HG02571 (cell line): ENCODE results near the gene KIF21B.
"Not testable (repeated sequence)": the region's sequence is repeated elsewhere in the genome, so short reads cannot be mapped to it uniquely, and the experiment has no call there.

Experiments used
- ATAC-seq: cut with Tn5 transposase; IDR thresholded peaks from one replicate; pipeline ENCODE4 v1.9.1; 2021; ENCODE audit warnings: mild to moderate bottlenecking, moderate library complexity; ENCODE audit not compliant: unreplicated experiment

KIF21B gene

DNA sequence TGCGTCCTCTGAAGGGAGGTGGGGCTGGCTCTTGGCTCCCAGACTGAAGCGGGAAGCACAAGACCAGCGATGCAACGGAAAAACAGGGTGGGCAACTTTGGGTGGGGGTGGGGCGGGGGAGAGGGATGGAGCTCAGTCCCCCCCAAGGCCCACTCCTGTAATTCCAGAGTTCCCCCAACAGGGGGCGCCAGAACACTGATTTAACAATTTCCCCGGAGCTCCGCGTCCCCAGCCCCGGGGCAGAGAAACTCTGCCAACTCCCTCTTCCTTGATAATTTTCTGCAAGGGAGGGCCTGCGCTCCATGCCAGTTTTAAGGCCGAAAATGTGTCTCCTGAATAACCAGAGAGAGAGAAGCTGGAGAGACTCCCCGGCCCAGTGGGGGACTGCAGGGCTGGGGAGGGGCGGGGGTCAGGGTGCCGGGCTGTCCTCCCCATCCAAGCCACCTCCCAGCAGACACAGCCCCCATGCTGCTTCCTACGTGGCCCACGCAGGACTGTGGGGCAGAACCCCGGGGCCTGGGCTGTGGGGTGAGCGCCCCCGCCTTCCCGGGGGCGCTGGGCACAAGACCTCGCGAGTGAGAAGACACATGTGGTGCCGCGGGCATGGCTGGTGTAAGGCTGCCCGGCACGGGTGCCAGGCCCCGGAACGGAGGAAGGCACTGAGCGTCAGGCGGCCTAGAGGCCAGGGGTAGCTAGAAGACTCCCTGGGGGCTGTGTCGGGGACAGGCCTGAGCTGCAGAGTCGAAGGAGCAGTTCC lies 51.4 kb downstream of the KIF21B start:
- no peak for ATAC-seq

DNA sequence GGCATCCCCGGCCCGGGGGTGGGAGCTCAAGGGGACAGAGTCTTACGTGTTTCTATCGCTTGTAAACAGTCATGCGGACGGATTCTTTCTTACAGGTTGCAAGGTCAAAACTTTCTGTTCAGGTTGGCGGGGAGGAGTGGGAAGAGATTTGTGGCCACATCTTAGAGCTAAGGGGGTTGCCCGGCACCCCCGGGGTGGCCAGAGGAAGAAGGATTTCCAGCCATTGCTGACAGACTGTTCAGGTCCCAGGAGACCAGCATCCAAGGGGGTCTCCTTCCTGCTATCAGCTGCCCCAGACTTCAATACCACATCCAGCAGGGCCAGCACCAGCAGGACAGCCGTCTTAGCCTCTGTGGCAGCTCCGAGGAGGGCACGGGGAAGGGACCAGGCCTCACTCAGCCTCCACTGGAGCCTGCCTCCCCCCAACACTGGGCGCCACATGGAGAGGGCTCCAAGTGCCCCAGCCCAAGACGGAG lies 52.0 kb downstream of the KIF21B start:
- ATAC-seq = no peak

DNA sequence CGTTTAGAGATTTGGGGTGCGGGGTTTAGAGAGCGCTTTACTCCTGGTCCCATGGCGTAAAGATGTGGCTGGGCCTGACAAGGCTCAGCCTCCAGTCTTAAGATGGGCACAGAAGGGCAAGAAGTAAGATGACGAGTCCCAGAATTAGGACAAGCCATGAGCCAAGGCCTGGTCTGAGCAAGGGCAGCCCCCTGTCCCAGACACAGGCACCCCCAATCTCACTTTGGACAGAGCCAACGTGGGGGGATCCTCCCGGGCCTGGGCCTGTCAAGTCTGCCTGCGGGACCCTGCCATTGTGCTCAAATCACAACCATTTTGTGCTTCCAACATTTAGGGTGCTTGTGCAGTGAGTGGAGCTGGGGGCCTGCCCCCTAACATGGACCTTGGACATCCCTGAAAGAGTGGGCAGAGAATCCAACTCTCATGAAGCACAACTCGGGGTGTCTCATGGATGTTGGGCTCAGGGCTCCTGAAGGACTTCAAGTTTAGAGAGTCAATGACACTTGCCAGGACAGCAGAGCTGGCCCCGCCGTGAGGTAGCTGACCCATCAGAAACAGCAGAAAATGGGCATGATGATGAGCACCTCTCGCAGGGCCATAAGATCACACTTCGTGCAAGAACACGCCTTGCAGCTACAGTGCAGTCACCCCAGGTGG lies 52.6 kb downstream of the KIF21B start:
- no peak for ATAC-seq

DNA sequence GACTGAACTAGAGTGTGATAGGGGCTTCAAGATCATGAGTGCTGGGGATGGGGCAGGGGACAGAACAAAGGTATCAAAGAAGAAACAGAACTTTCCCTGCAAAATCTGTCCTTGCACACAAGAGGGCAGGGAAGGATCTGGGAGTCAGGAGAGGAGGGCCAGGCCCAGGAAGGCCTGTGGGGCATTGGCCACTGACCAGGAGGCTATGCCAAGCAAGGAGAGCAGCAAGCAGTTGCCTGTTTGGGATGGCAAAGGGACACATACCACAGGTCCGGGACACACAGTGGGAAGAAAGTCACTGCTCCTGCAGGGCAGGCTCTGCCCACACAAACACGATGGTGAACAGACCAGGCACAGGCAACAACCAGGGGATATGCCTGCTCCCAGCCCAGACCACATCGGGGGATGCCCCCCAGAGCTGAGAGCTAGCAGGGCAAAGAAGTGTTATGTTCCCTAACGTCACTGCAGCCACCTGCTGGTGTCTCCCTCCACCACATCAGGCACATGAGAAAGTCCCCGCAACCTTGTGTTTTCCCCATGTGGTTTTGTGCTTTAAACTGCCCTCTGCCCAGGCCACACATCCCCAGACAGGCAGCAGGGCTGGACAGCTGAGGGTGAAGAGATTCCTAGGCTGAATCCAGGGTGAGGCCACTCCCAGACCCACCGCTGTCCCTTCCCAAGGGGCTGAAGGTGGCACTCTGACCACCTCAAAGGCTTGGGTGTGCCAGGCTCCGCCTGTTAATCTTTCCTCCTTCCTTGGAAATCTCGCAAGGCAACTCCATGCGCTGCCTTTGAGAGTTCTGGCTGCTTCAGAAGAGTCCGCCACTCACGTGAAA lies 53.6 kb downstream of the KIF21B start:
- ATAC-seq = peak; percentile 76

DNA sequence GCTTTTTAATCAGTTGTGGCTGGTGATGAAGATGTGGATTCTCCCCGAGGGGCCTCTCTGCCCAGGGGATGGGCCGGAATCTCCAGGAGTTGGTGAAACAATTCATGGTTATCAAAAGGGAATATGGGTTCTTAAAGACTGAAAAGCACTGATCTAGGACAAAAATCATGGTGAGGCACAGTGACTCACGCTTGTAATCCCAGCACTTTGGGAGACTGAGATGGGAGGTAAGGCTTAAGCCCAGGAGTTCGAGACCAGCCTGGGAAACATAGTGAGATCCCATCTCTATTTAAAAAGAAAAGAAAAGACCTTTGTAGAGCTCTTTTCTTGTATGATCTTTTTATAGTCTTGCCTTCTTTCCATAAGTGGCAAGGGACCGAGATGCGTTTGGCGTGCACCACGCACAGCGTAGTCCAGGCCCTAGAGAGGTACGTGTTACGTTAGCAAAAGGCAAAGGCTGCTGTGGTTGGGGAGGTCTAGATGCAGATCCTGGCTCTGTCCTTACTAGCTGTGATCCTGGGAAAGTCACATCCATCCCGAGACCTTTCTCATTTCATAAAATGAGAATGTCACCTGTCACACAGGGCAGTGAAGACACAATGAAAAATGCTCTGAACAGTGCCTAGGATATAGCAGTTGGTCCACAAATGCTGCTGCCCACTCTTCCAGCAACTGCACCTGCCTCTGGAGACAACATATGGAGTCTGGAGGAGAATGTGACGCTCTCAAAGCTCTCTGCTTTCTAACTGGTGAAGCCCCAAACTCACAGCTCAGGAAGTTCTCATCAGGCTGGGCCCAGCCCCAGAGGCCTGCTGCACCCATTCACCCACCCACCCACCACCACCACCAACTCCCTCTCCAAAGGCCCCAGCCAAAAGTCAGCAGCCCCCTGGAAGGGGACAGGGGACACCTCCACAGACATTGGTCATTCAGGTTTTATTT lies 54.8 kb downstream of the KIF21B start:
- ATAC-seq = no peak

DNA sequence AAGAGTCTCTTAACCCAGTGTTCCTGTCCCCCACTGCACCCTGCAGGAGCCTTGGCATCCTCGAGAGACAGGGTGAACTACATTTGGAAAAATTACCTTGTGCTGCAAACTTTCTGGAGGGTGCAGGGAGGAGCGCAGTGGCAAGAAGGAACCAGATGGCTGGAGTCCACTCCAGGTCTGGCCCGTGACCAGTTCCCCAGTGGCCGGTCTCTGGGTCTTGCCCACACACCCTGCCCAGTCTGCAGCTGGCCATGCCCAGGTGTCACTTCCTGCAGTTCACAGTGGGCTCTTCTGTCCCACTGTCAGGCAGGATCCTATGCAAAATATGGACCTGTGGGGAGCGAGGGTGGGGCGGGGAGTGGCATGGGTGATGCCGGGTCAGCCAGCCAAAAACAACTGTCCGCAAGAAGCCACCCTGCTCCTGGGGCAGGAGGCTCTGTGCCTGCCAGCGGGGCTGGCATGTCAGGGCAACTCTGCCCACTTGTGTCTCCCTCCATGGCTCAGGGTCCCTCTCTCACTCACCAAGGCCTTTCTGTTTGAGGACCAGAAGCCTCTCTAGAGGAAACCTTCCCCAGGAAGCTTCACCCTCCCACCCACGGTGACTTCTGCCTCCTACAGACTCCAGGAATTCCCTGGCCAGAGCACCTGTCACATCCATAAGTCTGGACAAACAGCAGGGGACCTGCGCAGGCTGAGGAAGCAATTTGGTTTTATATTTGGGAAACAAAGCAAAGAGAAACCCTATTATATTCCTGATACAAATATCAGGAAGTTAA lies 55.6 kb downstream of the KIF21B start:
- ATAC-seq = no peak

DNA sequence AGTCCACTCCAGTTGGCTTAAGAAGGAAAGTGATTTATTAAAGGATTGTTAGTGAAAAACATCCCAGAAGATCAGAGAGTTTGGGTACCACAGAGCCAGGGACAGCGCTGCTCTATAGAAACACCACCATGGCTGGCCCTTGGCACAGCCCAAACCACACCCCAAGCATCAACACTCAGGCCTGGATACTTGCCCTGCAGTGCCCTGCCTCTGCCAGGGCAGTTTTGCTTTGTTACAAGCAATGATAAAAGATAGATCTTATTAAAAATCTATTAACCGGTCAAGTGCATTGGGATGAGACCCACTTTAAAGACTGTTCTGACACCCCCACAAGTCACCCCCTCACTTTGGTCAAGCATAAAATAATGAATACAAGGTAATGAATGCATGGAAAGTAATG lies 56.6 kb downstream of the KIF21B start:
- ATAC-seq = no peak

DNA sequence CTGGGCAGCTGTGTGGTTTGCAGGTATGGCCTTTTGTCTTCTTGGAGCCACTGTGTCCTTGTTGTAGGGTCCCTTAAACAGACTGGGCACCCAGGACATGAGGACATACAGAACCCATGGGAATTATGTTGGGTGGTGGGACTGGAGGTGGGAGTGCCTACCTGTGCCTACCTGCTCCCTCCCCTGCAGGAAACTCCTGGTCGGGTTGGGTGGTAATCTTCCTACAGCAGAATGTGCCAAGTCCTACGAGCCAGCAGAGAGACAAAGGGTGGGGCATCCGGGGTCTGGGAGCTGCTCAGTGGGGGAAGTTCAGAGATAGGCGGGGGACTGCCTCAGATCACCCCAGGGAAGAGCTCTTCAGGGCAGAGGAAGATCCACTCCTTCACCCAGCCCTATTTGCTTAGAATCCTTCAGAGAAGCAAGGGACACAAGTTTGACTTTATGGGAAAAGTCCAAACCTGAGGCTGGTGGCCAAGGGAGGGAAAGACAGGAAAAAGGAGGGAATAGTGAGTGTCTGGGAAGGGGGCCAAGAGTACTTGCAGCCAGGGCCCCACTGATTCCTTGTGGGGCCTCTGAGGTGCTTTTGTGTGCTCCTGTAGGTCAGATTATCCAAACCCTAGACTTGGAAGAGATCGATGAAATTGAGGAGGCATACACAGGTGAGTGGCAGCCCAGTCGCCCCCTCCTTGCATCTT lies 58.3 kb downstream of the KIF21B start:
- ATAC-seq = no peak

DNA sequence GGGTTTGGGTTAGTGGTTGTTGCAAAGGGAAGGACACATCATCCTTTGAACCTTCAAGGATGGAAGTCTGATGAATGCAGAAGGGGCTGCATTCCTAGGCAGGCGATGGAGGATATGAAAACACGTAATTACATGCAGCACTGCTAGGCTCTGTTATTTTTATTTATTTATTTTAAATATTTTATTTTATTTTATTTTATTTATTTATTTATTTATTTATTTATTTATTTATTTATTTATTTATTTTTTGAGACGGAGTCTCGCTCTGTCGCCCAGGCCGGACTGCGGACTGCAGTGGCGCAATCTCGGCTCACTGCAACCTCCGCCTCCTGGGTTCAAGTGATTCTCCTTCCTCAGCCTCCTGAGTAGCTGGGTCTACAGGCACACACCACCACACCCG lies 59.6 kb downstream of the KIF21B start:
- not testable (repeated sequence) for ATAC-seq

DNA sequence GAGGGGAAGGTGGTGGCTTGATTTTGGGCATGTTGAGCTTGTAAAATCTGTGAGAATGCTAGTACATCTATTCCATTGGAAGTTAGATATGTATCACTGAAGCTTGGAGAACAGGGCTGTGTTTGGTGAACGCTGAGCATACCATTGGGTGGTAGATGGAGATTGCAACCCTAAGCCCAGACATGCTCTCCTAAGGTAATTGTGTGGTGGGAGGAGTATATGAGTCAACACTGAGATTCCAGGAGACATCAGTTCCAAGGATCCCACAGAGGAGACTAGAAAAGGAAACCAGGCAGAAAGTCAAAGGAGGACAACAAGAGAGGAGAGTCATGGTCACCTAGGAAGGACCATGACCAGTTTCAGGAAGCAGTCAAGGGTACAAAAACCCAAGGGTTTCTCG lies 60.4 kb downstream of the KIF21B start:
- ATAC-seq = no peak

DNA sequence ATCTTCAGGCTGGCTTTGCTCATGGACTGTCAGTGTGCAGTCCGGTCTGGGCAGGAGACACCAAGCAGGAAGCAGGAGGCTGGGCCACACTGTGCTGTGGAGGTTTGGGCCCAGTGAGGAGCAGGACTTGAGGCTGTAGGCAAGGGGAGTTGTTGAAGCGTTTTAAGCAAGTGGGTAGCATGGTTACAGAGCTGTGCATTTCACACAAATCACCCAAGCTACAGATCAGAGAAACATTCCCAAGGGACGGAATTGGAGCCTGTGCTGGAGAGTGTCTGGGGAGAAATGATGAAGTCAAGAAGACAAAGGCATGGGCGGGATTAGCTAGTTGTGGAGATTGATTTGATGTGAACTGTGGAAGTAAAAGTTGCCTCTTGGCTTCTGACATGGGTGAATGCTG lies 60.9 kb downstream of the KIF21B start:
- ATAC-seq = no peak

DNA sequence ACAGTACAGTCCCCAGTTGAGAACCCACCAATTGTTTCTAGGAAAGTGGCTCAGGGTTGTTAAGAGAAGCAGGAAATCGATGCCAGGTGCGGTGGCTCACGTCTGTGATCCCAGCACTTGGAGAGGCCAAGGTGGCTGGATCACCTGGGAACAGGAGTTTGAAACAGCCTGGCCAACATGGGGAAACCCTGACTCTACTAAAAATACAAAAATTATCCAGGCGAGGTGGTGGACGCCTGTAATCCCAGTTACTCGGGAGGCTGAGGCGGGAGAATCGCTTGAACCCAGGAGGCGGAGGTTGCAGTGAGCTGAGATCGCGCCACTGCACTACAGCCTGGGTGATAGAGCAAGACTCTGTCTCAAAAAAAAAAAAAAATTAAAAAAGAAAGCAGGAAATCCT lies 61.4 kb downstream of the KIF21B start:
- not testable (repeated sequence) for ATAC-seq

DNA sequence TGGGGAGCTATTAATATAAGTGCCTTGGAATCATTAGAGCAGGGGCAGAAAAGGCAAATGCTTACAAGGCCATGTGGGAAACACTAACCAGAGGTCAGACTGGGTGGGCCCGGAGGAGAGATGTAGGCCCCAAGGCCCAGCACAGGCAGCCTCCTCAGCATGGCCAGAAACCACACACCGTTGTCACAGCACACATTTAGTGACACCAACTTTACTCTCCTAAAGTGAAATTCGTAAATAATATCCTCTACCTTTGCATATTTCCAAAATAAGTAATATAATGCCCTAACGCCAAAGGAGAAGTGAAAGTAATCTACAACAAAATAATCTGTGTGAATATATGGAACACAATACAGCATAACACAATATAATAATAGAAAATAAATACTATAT lies 62.6 kb downstream of the KIF21B start:
- no peak for ATAC-seq

DNA sequence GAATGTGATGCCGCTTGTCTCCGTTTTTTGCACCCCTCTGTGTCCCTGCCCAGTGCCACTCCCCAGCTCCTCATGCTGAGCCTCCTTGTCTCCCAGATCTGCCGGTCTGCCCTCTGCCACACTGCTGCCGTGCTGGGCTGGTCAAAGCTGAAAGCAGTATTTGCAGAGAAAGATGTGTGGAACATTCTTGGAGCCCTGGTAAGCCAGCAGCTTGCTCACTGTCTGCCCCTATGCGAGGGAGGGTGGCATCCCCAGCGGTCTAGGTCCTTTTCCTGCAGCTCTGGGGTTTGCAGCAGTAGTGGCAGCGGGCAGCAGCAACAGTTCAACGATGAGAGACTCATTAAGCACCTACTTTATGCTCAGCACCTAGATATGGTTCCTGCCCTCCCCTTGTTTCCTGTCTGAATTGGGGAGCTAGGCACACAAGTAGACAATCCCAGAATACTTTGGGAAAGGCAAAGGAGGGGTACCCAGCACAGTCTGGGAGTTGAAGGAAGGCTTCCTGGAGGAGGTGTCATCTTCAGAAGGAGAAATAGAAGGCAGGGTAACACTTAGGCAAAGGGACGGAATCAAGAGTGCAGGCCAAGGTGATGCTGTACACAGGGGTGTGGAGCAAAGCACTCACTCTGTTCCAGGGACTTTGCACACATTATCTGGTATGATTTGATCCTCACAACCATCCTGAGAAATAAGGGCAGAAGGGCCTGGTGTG lies 63.1 kb downstream of the KIF21B start:
- ATAC-seq = no peak

DNA sequence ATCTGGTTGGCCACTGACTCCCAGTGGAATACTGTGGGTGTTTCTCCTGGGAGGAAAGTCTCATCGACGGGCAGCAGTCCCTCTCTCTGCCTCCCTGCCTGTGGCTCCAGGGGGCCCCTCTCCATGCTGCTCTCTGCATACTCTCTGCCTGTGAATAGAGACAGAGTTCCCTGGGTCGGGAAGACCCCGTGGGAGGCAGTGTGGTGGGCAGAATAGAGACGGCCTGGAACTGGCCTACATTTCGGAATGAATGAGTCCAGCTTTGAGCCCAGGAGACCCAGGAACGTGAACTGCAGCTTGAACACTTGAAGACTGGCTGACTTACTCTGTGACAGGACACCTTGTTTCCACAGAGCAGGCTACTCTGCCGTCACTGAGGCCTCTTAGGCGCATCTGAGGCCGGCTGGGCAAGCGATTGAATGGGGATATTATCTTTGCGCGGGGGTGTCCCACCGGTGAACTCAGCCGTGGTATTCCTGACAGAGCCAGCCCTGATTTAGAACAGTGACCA lies 64.0 kb downstream of the KIF21B start:
- no peak for ATAC-seq

DNA sequence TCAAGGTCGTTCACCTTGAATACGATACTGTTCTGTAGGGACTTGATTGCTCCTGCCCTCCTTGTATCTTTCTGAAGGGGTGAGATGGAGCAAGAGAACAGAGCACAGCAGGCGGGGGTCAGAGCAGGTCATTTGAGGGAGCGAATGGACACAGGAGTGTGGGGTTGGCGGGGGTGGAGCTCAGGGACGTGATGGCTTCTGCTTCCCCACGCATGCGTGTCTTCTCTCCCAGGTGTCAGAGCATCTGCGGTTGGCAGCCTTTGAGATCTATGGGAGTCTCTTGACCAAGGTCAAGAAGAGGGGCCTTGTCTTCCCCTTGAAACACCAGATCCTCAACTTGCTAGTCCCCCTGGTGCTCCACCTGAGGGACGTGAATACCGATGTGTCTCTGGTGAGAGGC lies 64.9 kb downstream of the KIF21B start:
- ATAC-seq = no peak

DNA sequence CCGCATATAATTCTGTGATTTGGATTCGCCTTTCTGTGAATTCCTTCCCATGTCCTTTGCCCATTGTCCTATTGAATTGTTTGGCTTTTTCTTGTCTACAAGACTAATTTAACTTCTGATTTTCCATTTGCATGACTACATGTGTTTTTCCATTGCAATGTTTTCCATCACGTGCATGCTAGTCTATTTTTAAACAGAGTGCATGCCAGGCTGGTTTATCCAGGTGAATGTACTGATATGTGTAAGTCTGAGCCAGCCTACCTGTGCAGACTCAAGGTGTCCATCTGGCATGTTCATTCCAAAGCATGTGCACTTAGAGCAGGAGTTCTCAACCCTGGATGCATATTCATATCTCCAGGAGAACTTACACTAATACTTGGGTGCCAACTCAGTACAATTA lies 69.1 kb downstream of the KIF21B start:
- ATAC-seq = no peak

DNA sequence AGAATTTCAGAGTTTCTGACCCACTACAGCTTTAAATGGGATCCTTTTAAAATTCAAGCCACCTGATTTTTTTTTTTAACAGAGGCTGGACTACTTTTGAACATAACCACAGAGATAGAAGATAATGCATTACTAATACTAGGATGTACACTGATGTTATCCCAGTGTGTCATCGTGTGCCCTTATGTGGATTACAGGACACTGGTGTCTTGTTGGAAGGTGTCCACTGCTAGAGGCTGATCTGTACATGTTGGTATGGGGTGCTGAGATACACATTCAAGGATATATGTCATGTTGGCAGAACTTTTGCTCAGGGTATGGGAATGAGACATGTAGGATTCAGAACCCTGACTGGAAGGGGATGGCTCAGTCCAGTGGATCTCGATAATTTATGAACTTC lies 72.5 kb downstream of the KIF21B start:
- ATAC-seq = no peak
